GM10266 (cell line): ENCODE data around the gene ARVCF.

Experiments used
- DNase-seq: peaks from one replicate; pipeline ENCODE4 v3.0.0; 2012; ENCODE audit errors: extremely low spot score
- CTCF ChIP-seq: IDR thresholded peaks from 2 replicates; pipeline ENCODE4 v1.5.1; 2012; ENCODE audit warnings: mild to moderate bottlenecking, low read depth; ENCODE audit not compliant: control insufficient read depth, insufficient read depth; ENCODE audit errors: missing control alignments

ARVCF gene

GRCh38 chr22:20035375-20036083 is 18.9 kb upstream of the ARVCF start:
- DNase-seq: no peak
- no peak for TF ChIP-seq CTCF

- TF ChIP-seq CTCF: no peak
- no peak for DNase-seq
Measured at GRCh38 chr22:20034143-20034542, 17.5 kb upstream of the ARVCF start.

GRCh38 chr22:20033045-20033706 is 16.6 kb upstream of the ARVCF start:
- no peak for DNase-seq
- TF ChIP-seq CTCF: no peak

GRCh38 chr22:20032407-20032991 is 15.9 kb upstream of the ARVCF start:
- no peak for TF ChIP-seq CTCF

GRCh38 chr22:20031732-20032406 is 15.2 kb upstream of the ARVCF start:
- DNase-seq: no peak
- no peak for TF ChIP-seq CTCF

More at GRCh38 chr22:20032407-20032991, 15.9 kb upstream of the ARVCF start:
- no peak for DNase-seq

GRCh38 chr22:20029550-20030225 is 13.1 kb upstream of the ARVCF start:
- no peak for DNase-seq
- no peak for TF ChIP-seq CTCF
